DOHH2 (cell line): Measurements from ENCODE around the gene PRDM16.

ENCODE experiments used
- H3F3A ChIP-seq: fragments of 200-600 bp; sonication (generic), shearing (Covaris generic); 2 replicates; pipeline ENCODE4 v1.6.0; 2016; ENCODE audit warnings: antibody characterized with exemption, mild to moderate bottlenecking; ENCODE audit not compliant: control insufficient read depth, insufficient read depth
- H3K27ac ChIP-seq: fragments of 200-600 bp; sonication (generic); 2 replicates; pipeline ENCODE4 v1.5.1; 2014; ENCODE audit warnings: low read depth, mild to moderate bottlenecking, low read length, moderate library complexity
- H3K27me3 ChIP-seq: fragments of 200-600 bp; sonication (generic); 2 replicates; pipeline ENCODE4 v1.6.1; 2014; ENCODE audit warnings: mild to moderate bottlenecking, low read length, mixed read lengths; ENCODE audit not compliant: control insufficient read depth
- H3K36me3 ChIP-seq: fragments of 200-600 bp; sonication (generic); 2 replicates; pipeline ENCODE4 v1.6.1; 2014; ENCODE audit warnings: mild to moderate bottlenecking, low read length, moderate library complexity, mixed read lengths; ENCODE audit not compliant: control insufficient read depth
- H3K4me1 ChIP-seq: fragments of 200-600 bp; sonication (generic); 2 replicates; pipeline ENCODE4 v1.6.1; 2014; ENCODE audit warnings: mild to moderate bottlenecking, low read length, mixed read lengths; ENCODE audit not compliant: control insufficient read depth
- H3K4me2 ChIP-seq: fragments of 200-600 bp; sonication (generic); 2 replicates; pipeline ENCODE4 v1.6.0; 2014; ENCODE audit warnings: mild to moderate bottlenecking, low read length, moderate library complexity
- H3K4me3 ChIP-seq: fragments of 200-600 bp; sonication (generic); 2 replicates; pipeline ENCODE4 v1.5.1; 2014; ENCODE audit warnings: mild to moderate bottlenecking, low read length, mixed read lengths
- H3K79me2 ChIP-seq: fragments of 200-600 bp; sonication (generic); 2 replicates; pipeline ENCODE4 v1.6.1; 2014; ENCODE audit warnings: mild to moderate bottlenecking, low read length, mixed read lengths; ENCODE audit not compliant: control insufficient read depth
- H3K9me2 ChIP-seq: fragments of 200-600 bp; sonication (generic); replicated peaks from 2 replicates; pipeline ENCODE4 v1.6.1; 2014; ENCODE audit warnings: mild to moderate bottlenecking, low read length, mixed read lengths; ENCODE audit not compliant: control insufficient read depth
- H3K9me3 ChIP-seq: fragments of 200-600 bp; sonication (generic); 2 replicates; pipeline ENCODE4 v1.6.1; 2014; ENCODE audit warnings: antibody characterized with exemption, low read length, mixed read lengths; ENCODE audit not compliant: control insufficient read depth, insufficient read depth
- H4K20me1 ChIP-seq: fragments of 200-600 bp; sonication (generic); 2 replicates; pipeline ENCODE4 v1.6.0; 2014; ENCODE audit warnings: low read depth, mild to moderate bottlenecking, antibody characterized with exemption, low read length, moderate library complexity; ENCODE audit not compliant: control insufficient read depth, insufficient read depth
- EZH2phosphoT487 ChIP-seq: fragments of 200-600 bp; sonication (generic); IDR thresholded peaks from 2 replicates; pipeline ENCODE4 v1.6.1; 2017; ENCODE audit warnings: borderline replicate concordance, mild to moderate bottlenecking, antibody characterized with exemption, low read length, moderate library complexity, mixed read lengths
- TF ChIP-seq, protein P1 (sequence below): fragments of 200-600 bp; sonication (generic); IDR thresholded peaks from one replicate; pipeline ENCODE4 v1.5.1; 2014; ENCODE audit warnings: antibody characterized with exemption, mild to moderate bottlenecking, low read depth, low read length; ENCODE audit not compliant: poor library complexity, severe bottlenecking

Gene PRDM16

DNA sequence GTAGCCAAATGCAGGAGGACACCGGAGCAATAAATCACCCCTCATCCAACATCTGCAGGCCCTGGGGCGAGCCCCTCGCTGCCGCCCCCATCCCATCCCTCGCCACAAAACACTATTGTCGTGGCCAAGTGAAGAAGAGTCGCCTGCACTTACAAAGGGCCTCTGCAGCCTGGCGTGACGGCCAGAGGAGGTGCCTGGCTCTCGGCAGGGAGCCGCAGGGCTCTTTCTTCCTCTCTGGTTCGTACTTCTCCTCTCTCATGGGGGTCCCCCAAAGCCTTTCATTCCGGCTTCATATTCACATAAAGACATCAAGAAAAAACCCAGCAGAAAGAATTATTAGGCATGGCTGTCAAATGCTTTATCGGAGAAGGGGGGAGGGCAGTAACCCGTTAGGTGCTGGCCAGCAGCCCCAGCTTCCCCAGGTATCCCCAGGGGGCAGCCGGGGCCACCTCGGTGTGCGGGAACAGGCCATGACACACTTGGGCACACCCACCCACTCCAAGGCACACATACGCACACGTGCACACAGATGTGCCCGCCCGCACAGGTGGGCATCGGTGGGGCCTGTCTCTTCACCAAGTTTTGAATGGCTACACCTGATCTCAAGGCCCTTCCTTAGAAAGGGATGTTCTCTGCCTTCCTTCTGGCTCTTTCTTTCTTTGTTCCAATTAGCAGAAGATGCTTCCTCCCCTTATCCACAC lies 149.1 kb downstream of the PRDM16 start:
- TF ChIP-seq EZH2phosphoT487, result no peak
- TF ChIP-seq, protein P1, sequence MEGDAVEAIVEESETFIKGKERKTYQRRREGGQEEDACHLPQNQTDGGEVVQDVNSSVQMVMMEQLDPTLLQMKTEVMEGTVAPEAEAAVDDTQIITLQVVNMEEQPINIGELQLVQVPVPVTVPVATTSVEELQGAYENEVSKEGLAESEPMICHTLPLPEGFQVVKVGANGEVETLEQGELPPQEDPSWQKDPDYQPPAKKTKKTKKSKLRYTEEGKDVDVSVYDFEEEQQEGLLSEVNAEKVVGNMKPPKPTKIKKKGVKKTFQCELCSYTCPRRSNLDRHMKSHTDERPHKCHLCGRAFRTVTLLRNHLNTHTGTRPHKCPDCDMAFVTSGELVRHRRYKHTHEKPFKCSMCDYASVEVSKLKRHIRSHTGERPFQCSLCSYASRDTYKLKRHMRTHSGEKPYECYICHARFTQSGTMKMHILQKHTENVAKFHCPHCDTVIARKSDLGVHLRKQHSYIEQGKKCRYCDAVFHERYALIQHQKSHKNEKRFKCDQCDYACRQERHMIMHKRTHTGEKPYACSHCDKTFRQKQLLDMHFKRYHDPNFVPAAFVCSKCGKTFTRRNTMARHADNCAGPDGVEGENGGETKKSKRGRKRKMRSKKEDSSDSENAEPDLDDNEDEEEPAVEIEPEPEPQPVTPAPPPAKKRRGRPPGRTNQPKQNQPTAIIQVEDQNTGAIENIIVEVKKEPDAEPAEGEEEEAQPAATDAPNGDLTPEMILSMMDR, result no peak
- Histone ChIP-seq H3F3A (no peaks in the 10 kb centered on the region), H3K79me2 (no peaks in the 10 kb centered on the region), H3K4me3 (no peak overlapping the region), H4K20me1 (no peaks in the 10 kb centered on the region), H3K9me3 (no peaks in the 10 kb centered on the region), H3K4me1 (peaks cover 23% of the 10 kb centered on the region), H3K27me3 (no peaks in the 10 kb centered on the region), H3K36me3 (no peaks in the 10 kb centered on the region), H3K27ac (no peak overlapping the region), H3K4me2 (no peak overlapping the region), H3K9me2 (no peaks in the 10 kb centered on the region)

DNA sequence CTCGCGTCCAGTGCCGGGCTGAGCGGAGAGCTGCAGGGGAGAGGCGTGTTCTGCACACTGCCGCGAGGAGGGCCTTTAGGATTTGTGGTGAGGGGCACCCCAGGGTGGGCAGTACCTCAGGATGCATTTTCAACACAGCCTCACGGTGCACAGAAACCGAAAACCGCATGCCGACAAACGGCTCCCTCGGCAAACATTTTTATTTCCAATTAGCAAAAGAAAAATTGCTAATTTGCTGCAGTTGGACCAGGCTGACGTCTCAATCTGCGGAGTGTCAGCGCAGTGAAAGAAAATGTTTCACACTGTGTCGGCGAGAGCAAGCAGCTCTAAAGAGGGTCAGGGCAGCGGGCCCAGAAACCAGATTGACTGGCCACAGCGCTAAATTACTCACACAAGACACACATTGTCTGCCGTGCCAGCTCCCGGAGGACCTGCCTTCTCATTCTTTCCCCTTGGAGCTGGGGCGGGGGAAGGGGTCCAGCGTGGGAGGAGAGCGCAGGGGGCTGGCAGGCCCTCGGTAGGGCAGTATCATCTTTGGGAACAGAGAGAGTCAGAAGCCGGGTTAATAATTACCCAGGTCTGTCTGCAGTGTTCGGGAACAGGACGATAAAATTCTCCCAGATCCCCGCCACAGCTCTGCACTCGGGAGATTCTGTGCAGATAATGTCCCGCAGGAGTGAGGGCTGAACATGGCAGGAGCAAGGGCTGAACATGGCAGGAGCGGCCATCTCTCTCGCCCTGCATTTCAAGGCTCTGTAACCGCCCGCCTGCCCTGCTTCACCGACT lies 150.2 kb downstream of the PRDM16 start:
- Histone ChIP-seq H3K79me2 (no peaks in the 10 kb centered on the region), H3K4me3 (no peak overlapping the region), H3K4me1 (peaks cover 23% of the 10 kb centered on the region), H3K27me3 (no peaks in the 10 kb centered on the region), H3K9me3 (no peaks in the 10 kb centered on the region), H3K36me3 (no peaks in the 10 kb centered on the region), H4K20me1 (no peaks in the 10 kb centered on the region), H3F3A (no peaks in the 10 kb centered on the region), H3K27ac (no peak overlapping the region), H3K9me2 (no peaks in the 10 kb centered on the region), H3K4me2 (no peak overlapping the region)
- TF ChIP-seq, protein P1, result no peak
- TF ChIP-seq EZH2phosphoT487, result no peak

DNA sequence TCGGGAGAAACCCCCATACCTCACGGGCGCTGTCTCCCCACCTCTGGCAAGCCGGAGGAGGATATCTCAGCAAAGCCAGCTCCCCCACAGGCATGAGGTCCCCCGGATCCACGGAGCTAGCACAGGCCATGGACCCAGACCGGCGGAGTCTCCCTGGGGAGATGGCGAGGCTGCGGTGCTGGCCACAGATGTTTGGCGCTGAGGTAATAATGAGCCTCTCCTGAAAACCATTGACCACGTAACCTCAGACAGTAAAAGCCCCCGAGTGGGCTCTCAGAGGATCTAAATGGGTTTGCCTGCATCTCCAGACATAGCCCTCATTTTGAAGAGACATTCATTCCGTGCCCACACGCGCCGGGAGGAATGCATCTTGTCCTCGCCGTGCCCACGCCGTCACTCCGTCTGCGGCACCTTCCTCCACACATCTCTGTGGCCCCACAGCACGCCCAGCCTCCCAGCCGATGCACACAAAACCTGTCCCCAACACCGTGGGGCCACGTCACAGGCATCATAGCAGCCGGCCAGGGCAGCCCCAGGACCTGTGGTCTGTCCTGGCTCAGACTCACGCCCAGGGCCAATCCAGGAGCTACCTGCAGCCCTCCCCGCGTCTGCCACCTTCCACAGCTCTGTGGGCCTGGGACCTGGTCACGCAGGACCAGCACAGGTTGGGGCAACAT lies 150.9 kb downstream of the PRDM16 start:
- TF ChIP-seq, protein P1, result no peak

More for the DNA sequence above, 150.9 kb downstream of the PRDM16 start:
- Histone ChIP-seq H3K9me3 (no peaks in the 10 kb centered on the region), H3K4me1 (peaks cover 23% of the 10 kb centered on the region), H3K9me2 (no peaks in the 10 kb centered on the region), H3F3A (no peaks in the 10 kb centered on the region), H3K4me3 (no peak overlapping the region), H3K27ac (no peak overlapping the region), H3K79me2 (no peaks in the 10 kb centered on the region), H3K4me2 (no peak overlapping the region), H3K36me3 (no peaks in the 10 kb centered on the region), H3K27me3 (no peaks in the 10 kb centered on the region), H4K20me1 (no peaks in the 10 kb centered on the region)
